Vagina (tissue), 2 donors: ENCODE results near the gene EPHA7. TPM values are rescaled to one million over a fixed set of nuclear protein-coding genes. Genes with fewer than 3 reads are reported as not detected.

ENCODE experiments used
- DNase-seq, 2 donors: peaks; one replicate each; pipeline ENCODE4 v3.0.0-alpha.2; 2017; ENCODE audit errors: extremely low spot score in 2 of 2
- H3K27ac ChIP-seq: fragments of 200-600 bp; sonication (generic); one replicate; pipeline ENCODE4 v1.5.1; 2019
- H3K27me3 ChIP-seq: fragments of 200-600 bp; sonication (generic); one replicate; pipeline ENCODE4 v1.5.1; 2019
- H3K36me3 ChIP-seq, 2 donors: fragments of 200-600 bp; sonication (generic); one replicate each; pipeline ENCODE4 v1.5.1; 2017 to 2019
- H3K4me1 ChIP-seq: fragments of 200-600 bp; sonication (generic); one replicate; pipeline ENCODE4 v1.5.1; 2019
- H3K4me3 ChIP-seq, 2 donors: fragments of 200-600 bp; sonication (generic); 1 replicate in 1 of 2; 2 replicates in 1 of 2; pipeline ENCODE4 v1.5.1; 2016 to 2019
- H3K9me3 ChIP-seq: fragments of 200-600 bp; sonication (generic); one replicate; pipeline ENCODE4 v1.5.1; 2019
- CTCF ChIP-seq, 3 experiments: fragments of 450-650 bp in 2 of 3; fragments of 200-600 bp in 1 of 3; sonication (generic) in 1 of 3; IDR thresholded peaks; one replicate each; pipeline ENCODE4 v1.5.1; 2017 to 2019; ENCODE audit warnings: antibody characterized with exemption in 3 of 3, mild to moderate bottlenecking in 2 of 3, moderate library complexity in 2 of 3
- POLR2A ChIP-seq, 2 donors: fragments of 450-650 bp; IDR thresholded peaks; one replicate each; pipeline ENCODE4 v1.6.1; 2017; ENCODE audit warnings: antibody characterized with exemption in 2 of 2, mild to moderate bottlenecking in 2 of 2, moderate library complexity in 2 of 2
- POLR2AphosphoS5 ChIP-seq, 2 donors: sonication (generic); formaldehyde crosslinking; IDR thresholded peaks; one replicate each; pipeline ENCODE4 v1.9.0; 2017; ENCODE audit warnings: antibody characterized with exemption in 2 of 2, mild to moderate bottlenecking in 2 of 2, low read depth in 1 of 2; ENCODE audit not compliant: insufficient read depth in 1 of 2
- intact Hi-C: fragments of 100-400 bp; cut with DNase I; formaldehyde crosslinking; loops from one replicate; pipeline ENCODE4 v1.15.1; 2023
- total RNA-seq: library from RNA; depleted of rRNA; stranded (reverse); fragments of >200 nt; gene quantifications from one replicate; pipeline ENCODE4 v1.2.3, GENCODE V29; 2016

The EPHA7 gene
- total RNA-seq, 1 donor from 2014 or later = 2.7 TPM

GRCh38 chr6:93329301-93330000 is 89.9 kb downstream of the EPHA7 start:
- no peaks in the 10 kb centered on the region for H3K36me3 ChIP-seq
- no peaks in the 10 kb centered on the region for H3K4me1 ChIP-seq
- intact Hi-C loops = no loop called here
- H3K9me3 ChIP-seq = no peaks in the 10 kb centered on the region
- H3K27me3 ChIP-seq = no peaks in the 10 kb centered on the region
- no peak overlapping the region for H3K4me3 ChIP-seq
- H3K27ac ChIP-seq = no peak overlapping the region
- TF ChIP-seq CTCF (IDR thresholded peaks at IDR 0.05) (no peak), POLR2AphosphoS5 (IDR thresholded peaks at IDR 0.05; ENCODE audit: insufficient read depth in 1 of 2, low read depth in 1 of 2) (no peak), POLR2A (IDR thresholded peaks at IDR 0.05) (no peak)
- no peak for DNase-seq

- intact Hi-C loops = no loop called here
- Histone ChIP-seq H3K27ac (no peak overlapping the region), H3K36me3 (no peaks in the 10 kb centered on the region), H3K4me1 (no peaks in the 10 kb centered on the region), H3K4me3 (no peak overlapping the region), H3K9me3 (no peaks in the 10 kb centered on the region), H3K27me3 (no peaks in the 10 kb centered on the region)
- TF ChIP-seq POLR2AphosphoS5 (IDR thresholded peaks at IDR 0.05; ENCODE audit: insufficient read depth in 1 of 2, low read depth in 1 of 2) (no peak), POLR2A (IDR thresholded peaks at IDR 0.05) (no peak), CTCF (IDR thresholded peaks at IDR 0.05) (no peak)
- no peak for DNase-seq
These were observed 91.5 kb downstream of the EPHA7 start for GRCh38 chr6:93327857-93328256.

GRCh38 chr6:93325761-93326160 is 93.6 kb downstream of the EPHA7 start:
- no peak for TF ChIP-seq POLR2AphosphoS5 (IDR thresholded peaks at IDR 0.05; ENCODE audit: insufficient read depth in 1 of 2, low read depth in 1 of 2)
- no peak for TF ChIP-seq POLR2A (IDR thresholded peaks at IDR 0.05)
- no peak for TF ChIP-seq CTCF (IDR thresholded peaks at IDR 0.05)
- intact Hi-C loops = no loop called here
- H3K9me3 ChIP-seq = no peaks in the 10 kb centered on the region

GRCh38 chr6:93323630-93324029 is 95.7 kb downstream of the EPHA7 start:
- H3K4me1 ChIP-seq = no peaks in the 10 kb centered on the region
- H3K36me3 ChIP-seq = no peaks in the 10 kb centered on the region
- no peaks in the 10 kb centered on the region for H3K9me3 ChIP-seq
- no peak overlapping the region for H3K4me3 ChIP-seq
- intact Hi-C loops = no loop called here
- no peak for DNase-seq
- no peak overlapping the region for H3K27ac ChIP-seq
- TF ChIP-seq POLR2A (IDR thresholded peaks at IDR 0.05) = no peak
- TF ChIP-seq POLR2AphosphoS5 (IDR thresholded peaks at IDR 0.05; ENCODE audit: insufficient read depth in 1 of 2, low read depth in 1 of 2) = no peak
- no peak for TF ChIP-seq CTCF (IDR thresholded peaks at IDR 0.05)
- H3K27me3 ChIP-seq = no peaks in the 10 kb centered on the region

More at GRCh38 chr6:93325761-93326160, 93.6 kb downstream of the EPHA7 start:
- Histone ChIP-seq H3K4me3 (no peak overlapping the region), H3K27me3 (no peaks in the 10 kb centered on the region), H3K4me1 (no peaks in the 10 kb centered on the region), H3K36me3 (no peaks in the 10 kb centered on the region), H3K27ac (no peak overlapping the region)
- DNase-seq = no peak

GRCh38 chr6:93322651-93323050 is 96.7 kb downstream of the EPHA7 start:
- no peaks in the 10 kb centered on the region for H3K9me3 ChIP-seq
- H3K4me3 ChIP-seq = no peak overlapping the region
- H3K36me3 ChIP-seq = no peaks in the 10 kb centered on the region
- no peak for DNase-seq
- no peaks in the 10 kb centered on the region for H3K4me1 ChIP-seq
- TF ChIP-seq POLR2A (IDR thresholded peaks at IDR 0.05) (no peak), POLR2AphosphoS5 (IDR thresholded peaks at IDR 0.05; ENCODE audit: insufficient read depth in 1 of 2, low read depth in 1 of 2) (no peak), CTCF (IDR thresholded peaks at IDR 0.05) (no peak)
- H3K27ac ChIP-seq = no peak overlapping the region
- intact Hi-C loops = no loop called here
- H3K27me3 ChIP-seq = no peaks in the 10 kb centered on the region
